ENCODE results near the gene THAP5.

Gene THAP5

GRCh38 chr7:108605559-108606201, 36.2 kb upstream of the THAP5 start:
- Histone ChIP-seq H4K20me1 (ENCODE audit: insufficient read depth, low read length) (no peaks in the 10 kb centered on the region), H3K9me3 (replicated peaks; ENCODE audit: insufficient read depth, low read length) (no peaks in the 10 kb centered on the region), H3K27ac (ENCODE audit: low read length) (no peak overlapping the region), H3K27me3 (replicated peaks; ENCODE audit: insufficient read depth, low read length) (no peaks in the 10 kb centered on the region), H2AFZ (ENCODE audit: low read length) (no peak overlapping the region), H3K4me1 (ENCODE audit: low read length) (no peaks in the 10 kb centered on the region), H3F3A (ENCODE audit: insufficient read depth, low read length) (no peaks in the 10 kb centered on the region), H3K9ac (ENCODE audit: low read length) (no peak overlapping the region), H3K79me2 (ENCODE audit: low read length) (no peaks in the 10 kb centered on the region), H3K4me3 (ENCODE audit: low read length) (no peak overlapping the region), H3K36me3 (replicated peaks; ENCODE audit: insufficient read depth, low read length) (no peaks in the 10 kb centered on the region), H3K4me2 (ENCODE audit: low read depth, low read length) (no peak overlapping the region), H3K9me2 (replicated peaks; ENCODE audit: insufficient read depth, low read length) (no peaks in the 10 kb centered on the region)
- no peak for TF ChIP-seq CTCF (IDR thresholded peaks at IDR 0.05; ENCODE audit: low read length)
- no peak for TF ChIP-seq EZH2 (optimal IDR thresholded peaks at IDR 0.05; ENCODE audit: low read depth, low read length)
- no peak for TF ChIP-seq EZH2phosphoT487 (IDR thresholded peaks at IDR 0.05; ENCODE audit: low read length)
- DNase-seq: no peak

GRCh38 chr7:108604307-108605077, 35.0 kb upstream of the THAP5 start:
- H3K79me2 ChIP-seq (ENCODE audit: low read length): no peaks in the 10 kb centered on the region
- H2AFZ ChIP-seq (ENCODE audit: low read length): no peak overlapping the region
- H3K27ac ChIP-seq (ENCODE audit: low read length): no peak overlapping the region
- no peak for DNase-seq
- no peaks in the 10 kb centered on the region for H3K9me3 ChIP-seq (replicated peaks; ENCODE audit: insufficient read depth, low read length)
- no peaks in the 10 kb centered on the region for H3K9me2 ChIP-seq (replicated peaks; ENCODE audit: insufficient read depth, low read length)
- H4K20me1 ChIP-seq (ENCODE audit: insufficient read depth, low read length): no peaks in the 10 kb centered on the region
- TF ChIP-seq CTCF (IDR thresholded peaks at IDR 0.05; ENCODE audit: low read length) (no peak), EZH2phosphoT487 (IDR thresholded peaks at IDR 0.05; ENCODE audit: low read length) (no peak), EZH2 (optimal IDR thresholded peaks at IDR 0.05; ENCODE audit: low read depth, low read length) (no peak)
- no peaks in the 10 kb centered on the region for H3K27me3 ChIP-seq (replicated peaks; ENCODE audit: insufficient read depth, low read length)
- H3K4me2 ChIP-seq (ENCODE audit: low read depth, low read length): no peak overlapping the region
- no peak overlapping the region for H3K9ac ChIP-seq (ENCODE audit: low read length)
- H3K4me3 ChIP-seq (ENCODE audit: low read length): no peak overlapping the region
- no peaks in the 10 kb centered on the region for H3F3A ChIP-seq (ENCODE audit: insufficient read depth, low read length)
- no peaks in the 10 kb centered on the region for H3K36me3 ChIP-seq (replicated peaks; ENCODE audit: insufficient read depth, low read length)
- no peaks in the 10 kb centered on the region for H3K4me1 ChIP-seq (ENCODE audit: low read length)

- H3K4me3 ChIP-seq (ENCODE audit: low read length): no peak overlapping the region
- H3K27ac ChIP-seq (ENCODE audit: low read length): no peak overlapping the region
- H3K4me1 ChIP-seq (ENCODE audit: low read length): no peaks in the 10 kb centered on the region
- H4K20me1 ChIP-seq (ENCODE audit: insufficient read depth, low read length): no peaks in the 10 kb centered on the region
- TF ChIP-seq EZH2phosphoT487 (IDR thresholded peaks at IDR 0.05; ENCODE audit: low read length) (no peak), EZH2 (optimal IDR thresholded peaks at IDR 0.05; ENCODE audit: low read depth, low read length) (no peak), CTCF (IDR thresholded peaks at IDR 0.05; ENCODE audit: low read length) (no peak)
- no peak for DNase-seq
- no peak overlapping the region for H3K9ac ChIP-seq (ENCODE audit: low read length)
- H3F3A ChIP-seq (ENCODE audit: insufficient read depth, low read length): no peaks in the 10 kb centered on the region
- no peak overlapping the region for H3K4me2 ChIP-seq (ENCODE audit: low read depth, low read length)
- H2AFZ ChIP-seq (ENCODE audit: low read length): no peak overlapping the region
- H3K9me3 ChIP-seq (replicated peaks; ENCODE audit: insufficient read depth, low read length): no peaks in the 10 kb centered on the region
- no peaks in the 10 kb centered on the region for H3K79me2 ChIP-seq (ENCODE audit: low read length)
- H3K27me3 ChIP-seq (replicated peaks; ENCODE audit: insufficient read depth, low read length): no peaks in the 10 kb centered on the region
- no peaks in the 10 kb centered on the region for H3K36me3 ChIP-seq (replicated peaks; ENCODE audit: insufficient read depth, low read length)
- no peaks in the 10 kb centered on the region for H3K9me2 ChIP-seq (replicated peaks; ENCODE audit: insufficient read depth, low read length)
These were observed 34.3 kb upstream of the THAP5 start for GRCh38 chr7:108603656-108604306.

Measured in MM.1S (cell line).